HepG2 (cell line): Measurements from ENCODE around the gene INHA. TPM values are rescaled to one million over a fixed set of nuclear protein-coding genes. Genes with fewer than 3 reads are reported as not detected.

ENCODE experiments used
- ATAC-seq: fragments of 200-7000 bp; cut with Tn5 transposase; 3 replicates; pipeline ENCODE4 v1.9.1; 2020; ENCODE audit warnings: mild to moderate bottlenecking, moderate library complexity
- BruUV-seq: library from RNA; stranded (reverse); fragments of 400-500 nt; replicated peaks from 2 replicates; lab custom pipeline; 2021; lab: Mats Ljungman, UMichigan
- CTCF ChIA-PET: fragments of 300-600 bp; formaldehyde crosslinking; extraction: SDS; loops from one replicate; lab custom pipeline; 2021; ENCODE audit warnings: low total read pairs, inconsistent platforms, low intra/inter-chr PET ratio; lab: Yijun Ruan, JAX
- POLR2A ChIA-PET: fragments of 350-600 bp; sonication (Branson Sonifier 250); formaldehyde crosslinking; loops from one replicate; lab custom pipeline; 2020; ENCODE audit warnings: antibody characterized with exemption, inconsistent platforms; lab: Yijun Ruan, JAX
- DNase-seq: peaks from one replicate; pipeline ENCODE4 v3.0.0-alpha.2; 2015; ENCODE audit warnings: low spot score
- FAIRE-seq: peaks from 3 replicates; lab custom pipeline; 2011; peaks lifted over from hg19 to GRCh38; lab: Jason Lieb, UNC
- H2AFZ ChIP-seq: one replicate; pipeline ENCODE4 v1.6.1; 2011; ENCODE audit warnings: low read length, inconsistent platforms
- H3K27ac ChIP-seq: fragments of 300-600 bp; 3 replicates; pipeline ENCODE4 v1.8.0; 2011; ENCODE audit warnings: mixed run types, mild to moderate bottlenecking, mixed read lengths, low read length, inconsistent platforms; ENCODE audit not compliant: insufficient read depth; ENCODE audit errors: extremely low read length
- H3K27me3 ChIP-seq, 2 experiments: fragments of 200-600 bp in 1 of 2; 2 replicates in 1 of 2; 3 replicates in 1 of 2; pipeline versions ENCODE4 v1.6.0 to v1.8.0; 2011; ENCODE audit warnings: low read length in 2 of 2, mild to moderate bottlenecking in 2 of 2, moderate library complexity in 2 of 2, inconsistent platforms in 1 of 2; ENCODE audit not compliant: insufficient read depth in 2 of 2, control insufficient read depth in 1 of 2
- H3K36me3 ChIP-seq, 2 experiments: fragments of 200-600 bp in 1 of 2; replicated peaks in 1 of 2; 2 replicates in 1 of 2; 3 replicates in 1 of 2; pipeline versions ENCODE4 v1.5.1 to v1.8.0; 2011; ENCODE audit warnings: low read length in 2 of 2, inconsistent platforms in 1 of 2; ENCODE audit not compliant: insufficient read depth in 2 of 2, control insufficient read depth in 1 of 2
- H3K4me1 ChIP-seq: 2 replicates; pipeline ENCODE4 v1.5.1; 2012; ENCODE audit warnings: low read length, inconsistent platforms; ENCODE audit not compliant: insufficient read depth
- H3K4me2 ChIP-seq: 2 replicates; pipeline ENCODE4 v1.6.0; 2011; ENCODE audit warnings: low read depth, low read length, inconsistent platforms
- H3K4me3 ChIP-seq, 3 experiments: fragments of 200-600 bp in 1 of 3; sonication (generic), shearing (Covaris generic) in 1 of 3; replicated peaks in 1 of 3; 2 replicates each; pipeline ENCODE4 v1.5.1; 2011 to 2016; ENCODE audit warnings: low read length in 3 of 3, inconsistent platforms in 2 of 3, low read depth in 2 of 3, mild to moderate bottlenecking in 2 of 3, control low read depth in 1 of 3, mixed read lengths in 1 of 3; ENCODE audit not compliant: insufficient read depth in 1 of 3
- H3K79me2 ChIP-seq: one replicate; pipeline ENCODE4 v1.6.1; 2011; ENCODE audit warnings: low read length, inconsistent platforms; ENCODE audit not compliant: insufficient read depth
- H3K9ac ChIP-seq: 2 replicates; pipeline ENCODE4 v1.6.0; 2011; ENCODE audit warnings: mild to moderate bottlenecking, low read depth, low read length, inconsistent platforms; ENCODE audit not compliant: insufficient read depth
- H3K9me3 ChIP-seq: 2 replicates; pipeline ENCODE4 v1.5.1; 2012; ENCODE audit warnings: mild to moderate bottlenecking, low read length
- H4K20me1 ChIP-seq: 2 replicates; pipeline ENCODE4 v1.6.0; 2011; ENCODE audit warnings: inconsistent platforms, mild to moderate bottlenecking, low read length, moderate library complexity; ENCODE audit not compliant: insufficient read depth
- ARNT2 ChIP-seq: sonication (generic); formaldehyde crosslinking; IDR thresholded peaks from 2 replicates; pipeline ENCODE4 v1.8.0; 2022; ENCODE audit warnings: mild to moderate bottlenecking, low read depth, missing genetic modification reagents, moderate library complexity
- BATF2 ChIP-seq: sonication (generic); formaldehyde crosslinking; IDR thresholded peaks from 2 replicates; pipeline ENCODE4 v1.8.0; 2022; ENCODE audit warnings: mild to moderate bottlenecking, missing genetic modification reagents, moderate library complexity
- CAMTA2 ChIP-seq: sonication (generic); formaldehyde crosslinking; IDR thresholded peaks from 2 replicates; pipeline ENCODE4 v1.4.0; 2020; ENCODE audit warnings: mild to moderate bottlenecking, missing genetic modification reagents, borderline replicate concordance
- CHD4 ChIP-seq: fragments of 200-600 bp; sonication (generic); IDR thresholded peaks from 2 replicates; pipeline ENCODE4 v1.7.0; 2017; ENCODE audit warnings: mild to moderate bottlenecking, low read length, borderline replicate concordance
- CTCF ChIP-seq: sonication (generic); formaldehyde crosslinking; IDR thresholded peaks from 2 replicates; pipeline ENCODE4 v1.5.0; 2020; ENCODE audit warnings: mild to moderate bottlenecking, missing genetic modification reagents, moderate library complexity
- FOSL1 ChIP-seq: sonication (generic); formaldehyde crosslinking; IDR thresholded peaks from 2 replicates; pipeline ENCODE4 v1.9.0; 2021; ENCODE audit warnings: missing genetic modification reagents, borderline replicate concordance
- GPN1 ChIP-seq: sonication (generic); formaldehyde crosslinking; IDR thresholded peaks from 2 replicates; pipeline ENCODE4 v1.5.1; 2020; ENCODE audit warnings: missing genetic modification reagents, borderline replicate concordance
- RBM22 ChIP-seq: fragments of 200-400 bp; formaldehyde crosslinking; optimal IDR thresholded peaks from 2 replicates; pipeline ENCODE3; 2017; ENCODE audit warnings: mild to moderate bottlenecking, low read length, moderate library complexity
- SAFB2 ChIP-seq: sonication (generic); formaldehyde crosslinking; IDR thresholded peaks from 2 replicates; pipeline ENCODE4 v1.5.1; 2020; ENCODE audit warnings: missing genetic modification reagents, low read depth, mild to moderate bottlenecking, borderline replicate concordance
- SRY ChIP-seq: sonication (generic); formaldehyde crosslinking; IDR thresholded peaks from 2 replicates; pipeline ENCODE4 v1.8.0; 2022; ENCODE audit warnings: mild to moderate bottlenecking, missing genetic modification reagents
- SSRP1 ChIP-seq: IDR thresholded peaks from 2 replicates; pipeline ENCODE4 v1.6.1; 2016; ENCODE audit warnings: control low read depth
- ZFY ChIP-seq: sonication (generic); formaldehyde crosslinking; IDR thresholded peaks from 2 replicates; pipeline ENCODE4 v1.4.0; 2020; ENCODE audit warnings: missing genetic modification reagents
- ZNF136 ChIP-seq: sonication (generic); formaldehyde crosslinking; IDR thresholded peaks from 2 replicates; pipeline ENCODE4 v1.8.1; 2022; ENCODE audit warnings: low read depth, mild to moderate bottlenecking, moderate library complexity, missing genetic modification reagents
- ZNF350 ChIP-seq: sonication (generic); formaldehyde crosslinking; IDR thresholded peaks from 2 replicates; pipeline ENCODE4 v1.4.0; 2020; ENCODE audit warnings: mild to moderate bottlenecking, low read depth, missing genetic modification reagents, borderline replicate concordance
- ZNF414 ChIP-seq: sonication (generic); formaldehyde crosslinking; IDR thresholded peaks from 2 replicates; pipeline ENCODE4 v1.5.0; 2020; ENCODE audit warnings: missing genetic modification reagents
- ZNF441 ChIP-seq: sonication (generic); formaldehyde crosslinking; IDR thresholded peaks from 2 replicates; pipeline ENCODE4 v1.7.0; 2021; ENCODE audit warnings: missing genetic modification reagents, borderline replicate concordance
- ZNF556 ChIP-seq: sonication (generic); formaldehyde crosslinking; IDR thresholded peaks from 2 replicates; pipeline ENCODE4 v1.4.0; 2020; ENCODE audit warnings: mild to moderate bottlenecking, missing genetic modification reagents, borderline replicate concordance
- ZNF629 ChIP-seq: sonication (generic); formaldehyde crosslinking; conservative IDR thresholded peaks from 2 replicates; pipeline ENCODE4 v1.5.0; 2020; ENCODE audit warnings: missing genetic modification reagents
- ZNF747 ChIP-seq: sonication (generic); formaldehyde crosslinking; IDR thresholded peaks from 2 replicates; pipeline ENCODE4 v1.8.1; 2023; ENCODE audit warnings: missing genetic modification reagents, mild to moderate bottlenecking, borderline replicate concordance
- ZSCAN21 ChIP-seq: sonication (generic); formaldehyde crosslinking; IDR thresholded peaks from 2 replicates; pipeline ENCODE4 v1.8.0; 2022; ENCODE audit warnings: mild to moderate bottlenecking, missing genetic modification reagents, moderate library complexity, borderline replicate concordance
- WGBS: methylation state at CpG from one replicate; pipeline ENCODE4 v1.1.6; 2017; ENCODE audit warnings: low lambda C conversion rate; 5-methylcytosine and 5-hydroxymethylcytosine counted together
- in situ Hi-C: cut with HindIII; loops from 2 replicates; pipeline ENCODE4 v1.10.0; 2017; ENCODE audit warnings: low pct_unique_long_range_greater_than_20kb; ENCODE audit not compliant: extremely low pct_ligation_motif_present
- intact Hi-C: fragments of 100-400 bp; cut with micrococcal nuclease; formaldehyde crosslinking; loops from one replicate; pipeline ENCODE4 v1.10.0; 2022; ENCODE audit not compliant: unreplicated experiment
- polyA plus RNA-seq, 8 experiments: library from polyadenylated mRNA; depleted of rRNA in 3 of 8; stranded (reverse) in 7 of 8; unstranded in 1 of 8; fragments of >200 nt; fragmentation: Illumina TruSeq in 4 of 8; extraction: Trizol in 4 of 8; gene quantifications; 2 replicates each; pipeline versions ENCODE4 v1.2.1 to v1.2.3, GENCODE V29; 2011 to 2016; ENCODE audit warnings: low read depth in 4 of 8, missing spikeins in 1 of 8, mixed read lengths in 1 of 8; ENCODE audit not compliant: insufficient read depth in 1 of 8
- total RNA-seq, 5 experiments: library from RNA; depleted of rRNA; stranded (reverse); fragments of >200 nt; fragmentation: Illumina TruSeq; extraction: Trizol; gene quantifications; 2 replicates each; pipeline ENCODE4 v1.2.3, GENCODE V29; 2016; ENCODE audit warnings: low read depth in 1 of 5

The INHA gene
- total and polyA plus RNA-seq, 2 of the 13 experiments (the other 11 are each of a cell fraction or from before 2014, with no cell fraction given) = 4.1 to 15.2 TPM

DNA sequence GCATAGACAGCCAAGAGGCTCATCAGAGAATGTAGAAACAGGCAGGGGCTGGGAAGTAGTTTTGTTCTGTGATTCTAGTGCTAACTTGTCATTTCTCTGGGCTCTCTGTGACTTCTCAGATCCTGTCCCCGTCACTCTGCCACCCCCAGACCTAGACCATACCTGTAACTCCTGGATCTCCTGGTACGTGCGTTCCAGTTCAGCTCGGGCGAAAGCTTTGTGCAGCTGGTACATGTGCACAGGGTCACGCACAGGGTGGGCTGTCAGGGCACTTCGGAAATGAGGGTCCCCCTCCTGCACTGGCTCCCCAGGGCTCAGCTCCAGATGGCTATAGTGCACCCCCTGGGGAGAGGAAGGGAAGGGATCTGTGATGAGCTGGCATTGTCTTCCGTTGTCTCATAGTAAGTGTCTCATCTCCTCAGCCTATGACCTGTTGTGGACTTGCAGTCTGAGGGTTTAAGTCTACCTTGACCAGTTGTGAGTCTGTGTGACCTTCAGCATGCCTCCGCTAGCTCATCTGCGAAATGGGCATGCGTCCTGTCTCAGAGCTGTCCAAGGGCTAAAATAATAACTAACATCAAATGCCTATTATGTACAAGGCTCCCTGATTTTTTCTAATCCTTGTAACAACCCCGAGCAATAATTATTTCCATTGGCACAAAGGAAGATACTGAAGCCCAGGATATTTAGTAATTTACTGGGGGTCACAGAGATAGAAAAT lies 31.2 kb upstream of the INHA start:
- peaks cover 32% of the 10 kb centered on the region for H3K79me2 ChIP-seq
- H3K9ac ChIP-seq = no peak overlapping the region
- no peaks in the 10 kb centered on the region for H3K9me3 ChIP-seq
- ATAC-seq (no peak), DNase-seq (no peak), FAIRE-seq (no peak)
- 96% methylated on average over 12 of the region's 12 CpGs for WGBS
- H4K20me1 ChIP-seq = peaks cover 50% of the 10 kb centered on the region
- H3K27ac ChIP-seq = no peak overlapping the region
- in situ Hi-C loops (loop anchor here (5.0 kb wide), 1 partner anchor 101 kb away; no protein-coding TSS in a partner anchor), intact Hi-C loops (loop anchor here (1.0 to 2.0 kb wide), 2 partner anchors 20 to 101 kb away; no protein-coding TSS in a partner anchor)
- ChIA-PET POLR2A (interaction anchor here (0.6 to 1.8 kb wide), 4 partner anchors 20 to 102 kb away, joined by 3 to 7 read pairs (median 4); partner anchors contain the start of genes GMPPA and OBSL1), CTCF (interaction anchor here (1.2 to 5.3 kb wide), 8 partner anchors 12 to 149 kb away, joined by 4 to 127 read pairs (median 10); partner anchors contain the start of gene STK11IP)
- BruUV-seq = no TSS peak
- peaks cover 61% of the 10 kb centered on the region for H3K4me1 ChIP-seq
- no peak overlapping the region for H3K4me3 ChIP-seq
- peaks cover 0 to 11% of the 10 kb centered on the region in 2 experiments; a peak in 3 of 5 replicates for H3K27me3 ChIP-seq
- H2AFZ ChIP-seq = no peak overlapping the region
- H3K36me3 ChIP-seq = peaks cover 15 to 27% of the 10 kb centered on the region in 2 experiments
- no peak overlapping the region for H3K4me2 ChIP-seq
- no peak for TF ChIP-seq SRY (CRISPR knock-in tag)
- TF ChIP-seq CHD4 = peak; percentile 70
- TF ChIP-seq CAMTA2 (CRISPR knock-in tag) = 0 out of 2 replicates have a peak, but pooled peaks have one; percentile 62
- peak; percentile 10; the same call in 1 of the 2 replicates for TF ChIP-seq CTCF (CRISPR knock-in tag)
- no peak for TF ChIP-seq ZNF350 (CRISPR knock-in tag)
- peak; percentile 92 for TF ChIP-seq ZNF629 (CRISPR knock-in tag)
- 0 out of 2 replicates have a peak, but pooled peaks have one; percentile 4 for TF ChIP-seq ARNT2
- peak; percentile 65; the same call in 1 of the 2 replicates for TF ChIP-seq SSRP1 (CRISPR knock-in tag)
- TF ChIP-seq ZNF414 (CRISPR knock-in tag) = peak; percentile 6; the same call in 1 of the 2 replicates
- TF ChIP-seq ZSCAN21 (CRISPR knock-in tag) = 0 out of 2 replicates have a peak, but pooled peaks have one; percentile 31
- TF ChIP-seq ZNF441 = no peak
- TF ChIP-seq RBM22 = peak; percentile 85
- 0 out of 2 replicates have a peak, but pooled peaks have one; percentile 16 for TF ChIP-seq ZNF136
- no peak for TF ChIP-seq ZNF556 (CRISPR knock-in tag)
- 0 out of 2 replicates have a peak, but pooled peaks have one; percentile 10 for TF ChIP-seq SAFB2 (CRISPR knock-in tag)
- no peak for TF ChIP-seq ZFY (CRISPR knock-in tag)
- no peak for TF ChIP-seq GPN1 (CRISPR knock-in tag)
- no peak for TF ChIP-seq FOSL1 (CRISPR knock-in tag)
- no peak for TF ChIP-seq ZNF747 (CRISPR knock-in tag)
- no peak for TF ChIP-seq BATF2
